IPS-18a (cell line): ENCODE measurements around the gene ACOX2.

Source experiments
- H3K27ac ChIP-seq: one replicate; pipeline ENCODE4 v1.5.1; 2013; ENCODE audit warnings: low read length
- H3K27me3 ChIP-seq: one replicate; pipeline ENCODE4 v1.6.1; 2013; ENCODE audit warnings: mild to moderate bottlenecking, low read length; ENCODE audit not compliant: control insufficient read depth, insufficient read depth
- H3K36me3 ChIP-seq: one replicate; pipeline ENCODE4 v1.6.1; 2013; ENCODE audit warnings: low read depth, low read length; ENCODE audit not compliant: control insufficient read depth
- H3K4me1 ChIP-seq: one replicate; pipeline ENCODE4 v1.6.1; 2013; ENCODE audit warnings: low read depth, low read length; ENCODE audit not compliant: control insufficient read depth
- H3K4me3 ChIP-seq: one replicate; pipeline ENCODE4 v1.5.1; 2013; ENCODE audit warnings: low read length
- H3K9ac ChIP-seq: one replicate; pipeline ENCODE4 v1.6.1; 2013; ENCODE audit warnings: mild to moderate bottlenecking, low read length, moderate library complexity
- H3K9me3 ChIP-seq: one replicate; pipeline ENCODE4 v1.6.1; 2013; ENCODE audit warnings: low read depth, low read length; ENCODE audit not compliant: control insufficient read depth

ACOX2 gene

DNA sequence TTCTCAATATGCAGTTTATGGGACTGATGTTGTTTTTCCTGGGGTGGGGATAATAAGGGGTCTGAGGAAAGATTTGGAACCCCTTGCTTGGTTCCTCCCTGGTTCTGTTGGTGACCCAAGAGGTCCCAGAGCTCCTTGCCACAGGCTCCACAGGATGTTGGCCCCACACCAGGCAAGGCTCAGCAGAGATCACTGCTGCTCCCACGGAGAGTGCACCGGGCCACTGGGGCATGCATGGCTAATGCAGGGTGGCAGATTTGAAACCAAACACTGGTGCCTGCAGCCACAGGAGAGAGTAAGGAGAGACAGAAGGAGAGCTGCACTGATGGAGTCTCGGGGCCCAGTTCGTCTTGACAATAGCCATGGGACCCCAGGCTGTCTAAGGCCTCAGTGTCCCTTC, 37.7 kb upstream of the ACOX2 start:
- Histone ChIP-seq H3K4me1 (peaks cover 8% of the 10 kb centered on the region), H3K4me3 (no peak overlapping the region), H3K9ac (no peak overlapping the region), H3K36me3 (no peaks in the 10 kb centered on the region), H3K9me3 (no peaks in the 10 kb centered on the region), H3K27ac (no peak overlapping the region), H3K27me3 (no peaks in the 10 kb centered on the region)

DNA sequence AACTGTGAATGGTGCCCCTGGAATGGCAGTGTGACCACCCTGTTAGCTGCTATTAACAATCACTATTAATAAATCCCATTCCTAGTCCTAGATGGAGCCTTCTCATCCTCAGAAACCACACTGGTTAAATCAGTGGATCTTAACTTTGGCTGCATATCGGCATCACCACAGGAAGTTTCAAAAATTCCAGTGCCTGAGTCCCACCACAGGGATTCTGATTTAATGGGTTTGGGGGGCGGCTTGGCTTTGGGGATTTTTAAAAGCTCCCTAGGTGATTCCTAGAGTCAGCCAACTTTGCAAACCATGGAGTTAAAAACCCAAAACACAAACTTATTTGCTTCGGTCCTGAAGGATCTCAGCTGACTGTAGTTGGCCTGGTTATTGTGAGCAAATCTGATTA, 37.1 kb upstream of the ACOX2 start:
- Histone ChIP-seq H3K27me3 (no peaks in the 10 kb centered on the region), H3K27ac (no peak overlapping the region), H3K4me1 (peaks cover 8% of the 10 kb centered on the region), H3K36me3 (no peaks in the 10 kb centered on the region), H3K4me3 (no peak overlapping the region), H3K9me3 (no peaks in the 10 kb centered on the region), H3K9ac (no peak overlapping the region)

DNA sequence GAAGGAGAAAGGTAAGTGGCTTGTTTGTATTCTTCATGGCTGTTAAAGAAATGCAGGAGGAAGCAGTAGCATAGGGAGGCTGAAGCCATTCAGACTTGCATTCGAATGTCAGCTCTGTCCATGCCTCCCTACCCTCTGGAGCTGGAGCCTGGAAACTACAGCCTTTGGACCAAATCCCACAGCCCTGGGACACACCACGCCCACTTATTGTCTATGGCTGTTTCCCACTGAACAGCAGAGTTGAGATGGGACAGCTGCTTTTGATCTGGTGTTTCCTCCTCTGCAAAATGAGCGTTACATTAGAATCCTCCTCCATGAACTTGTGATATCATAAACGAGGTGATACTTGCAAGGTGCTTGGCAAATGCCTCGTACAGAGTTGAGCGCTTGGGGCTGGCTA, 36.6 kb upstream of the ACOX2 start:
- no peaks in the 10 kb centered on the region for H3K36me3 ChIP-seq
- H3K27me3 ChIP-seq, result no peaks in the 10 kb centered on the region
- H3K9ac ChIP-seq, result no peak overlapping the region
- H3K4me3 ChIP-seq, result no peak overlapping the region
- H3K27ac ChIP-seq, result no peak overlapping the region
- no peaks in the 10 kb centered on the region for H3K9me3 ChIP-seq
- peaks cover 8% of the 10 kb centered on the region for H3K4me1 ChIP-seq

DNA sequence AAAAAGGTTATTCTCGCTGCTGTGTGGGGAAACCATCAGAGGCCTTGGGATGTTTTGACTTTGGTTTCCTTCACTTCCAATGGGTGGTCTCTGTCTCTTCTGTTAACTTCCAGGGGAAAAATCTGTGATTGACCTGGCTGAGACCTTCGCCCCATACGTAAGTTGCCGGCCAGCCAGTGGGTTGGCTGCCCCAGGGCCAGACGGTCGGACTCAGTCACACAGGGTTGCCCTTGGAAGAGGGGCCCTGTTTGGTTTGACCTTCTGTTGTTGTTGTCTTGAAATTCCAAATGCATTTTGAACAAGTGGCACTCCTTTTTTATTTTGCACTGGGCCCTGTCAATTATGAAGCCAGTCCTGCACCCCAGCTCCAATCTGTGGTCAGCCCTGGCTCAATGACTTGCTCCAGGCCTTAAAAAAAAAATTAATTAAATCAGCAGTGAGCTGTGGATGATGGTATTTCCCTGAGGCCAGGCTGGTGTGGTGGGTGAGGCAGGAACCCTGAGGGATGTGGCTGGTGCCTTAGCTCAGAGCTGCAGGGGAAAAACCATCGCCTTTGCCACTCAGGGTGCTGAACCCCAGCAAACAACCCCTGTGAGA, 35.7 kb upstream of the ACOX2 start:
- H3K4me1 ChIP-seq, result peaks cover 8% of the 10 kb centered on the region
- H3K9me3 ChIP-seq, result no peaks in the 10 kb centered on the region
- no peaks in the 10 kb centered on the region for H3K27me3 ChIP-seq
- H3K9ac ChIP-seq, result no peak overlapping the region
- H3K27ac ChIP-seq, result no peak overlapping the region
- no peaks in the 10 kb centered on the region for H3K36me3 ChIP-seq
- no peak overlapping the region for H3K4me3 ChIP-seq

DNA sequence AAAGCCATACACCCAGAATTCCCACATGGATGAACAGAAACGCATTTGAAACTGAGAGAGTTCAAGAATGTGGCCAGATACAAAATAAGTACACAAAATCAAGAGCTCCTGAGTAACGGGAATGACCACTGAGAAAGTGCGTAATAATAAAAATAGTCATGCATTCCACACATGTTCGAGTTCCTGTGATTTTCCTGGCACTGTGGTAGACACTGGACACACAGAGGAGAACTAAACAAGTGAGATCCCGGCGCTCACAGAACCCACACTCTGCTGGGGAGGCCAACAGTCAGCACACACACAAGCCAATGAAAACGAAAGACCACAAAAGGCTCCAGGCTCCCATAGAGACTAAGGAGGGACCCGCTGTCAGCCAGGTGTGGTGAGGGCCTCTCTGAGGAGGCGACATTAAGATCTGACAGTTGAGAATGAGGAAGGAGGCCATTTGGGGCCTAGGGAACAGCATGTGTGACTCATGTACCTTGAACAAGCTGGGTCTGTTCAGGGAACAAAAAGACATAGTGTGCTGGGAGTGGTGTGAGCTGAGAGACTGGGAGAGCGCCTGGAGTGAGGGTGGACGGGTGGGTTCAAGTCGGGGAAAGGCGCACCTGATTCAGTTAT, 35.1 kb upstream of the ACOX2 start:
- Histone ChIP-seq H3K9ac (no peak overlapping the region), H3K36me3 (no peaks in the 10 kb centered on the region), H3K9me3 (no peaks in the 10 kb centered on the region), H3K4me3 (no peak overlapping the region), H3K4me1 (peaks cover 2% of the 10 kb centered on the region), H3K27me3 (no peaks in the 10 kb centered on the region), H3K27ac (no peak overlapping the region)

DNA sequence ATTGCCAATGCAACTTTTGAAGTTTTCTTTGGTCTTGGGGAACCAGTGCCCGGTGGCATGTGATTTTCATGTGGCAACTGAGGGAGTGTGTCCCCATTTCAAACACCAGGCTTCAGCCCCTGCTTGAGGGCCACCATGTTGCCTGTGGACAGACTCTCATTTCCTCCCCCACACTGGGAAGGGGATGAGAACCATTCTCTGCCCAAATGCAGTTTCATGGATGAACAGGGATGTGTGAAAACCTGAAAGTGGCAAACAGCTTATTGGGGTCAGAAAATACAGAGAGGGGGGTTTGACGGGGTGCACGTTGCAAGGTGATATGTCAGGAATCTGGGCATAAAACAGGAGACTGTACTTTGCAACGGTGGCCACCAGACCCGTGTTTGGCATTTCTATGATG, 33.9 kb upstream of the ACOX2 start:
- H3K9ac ChIP-seq, result no peak overlapping the region
- H3K27ac ChIP-seq, result no peak overlapping the region
- no peaks in the 10 kb centered on the region for H3K27me3 ChIP-seq
- no peaks in the 10 kb centered on the region for H3K36me3 ChIP-seq
- H3K9me3 ChIP-seq, result no peaks in the 10 kb centered on the region
- peaks cover 7% of the 10 kb centered on the region for H3K4me1 ChIP-seq
- no peak overlapping the region for H3K4me3 ChIP-seq

DNA sequence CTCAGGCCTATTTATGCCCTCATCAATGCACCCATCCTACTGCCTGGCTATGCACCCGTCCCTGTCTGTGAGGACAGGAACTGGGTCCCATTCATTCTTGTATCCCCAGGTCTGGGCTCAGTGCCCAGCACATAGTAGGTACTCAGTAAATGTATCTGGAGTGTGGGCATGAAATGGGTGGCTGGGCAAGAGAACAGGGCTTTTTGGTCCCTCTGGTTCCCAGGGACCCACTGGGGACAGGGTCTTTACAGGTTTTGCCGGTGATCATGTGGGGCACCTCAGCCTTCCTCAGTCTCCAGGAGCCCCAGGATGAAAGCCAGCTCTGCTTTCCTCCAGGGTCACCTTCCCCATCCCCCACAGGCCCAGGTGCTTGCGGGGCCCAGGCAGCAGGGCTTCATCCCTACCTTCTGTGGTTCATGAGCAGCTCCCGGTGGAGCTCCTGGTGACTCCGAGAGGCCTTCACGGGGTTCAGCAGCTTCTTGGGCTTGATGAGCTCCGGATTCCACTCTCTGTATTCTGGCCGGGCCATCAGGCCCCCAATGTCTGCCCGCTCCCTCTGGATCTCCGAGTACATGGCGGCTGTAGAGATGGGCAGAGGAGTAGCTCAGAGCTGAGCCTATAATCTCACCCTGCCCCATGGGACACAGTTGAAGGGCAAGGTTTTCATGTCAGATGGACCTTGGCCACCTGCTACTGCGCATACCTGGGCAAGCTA, 32.5 kb upstream of the ACOX2 start:
- H3K4me3 ChIP-seq, result no peak overlapping the region
- no peaks in the 10 kb centered on the region for H3K9me3 ChIP-seq
- no peak overlapping the region for H3K27ac ChIP-seq
- H3K27me3 ChIP-seq, result no peaks in the 10 kb centered on the region
- no peak overlapping the region for H3K9ac ChIP-seq
- H3K36me3 ChIP-seq, result no peaks in the 10 kb centered on the region
- H3K4me1 ChIP-seq, result peaks cover 12% of the 10 kb centered on the region

DNA sequence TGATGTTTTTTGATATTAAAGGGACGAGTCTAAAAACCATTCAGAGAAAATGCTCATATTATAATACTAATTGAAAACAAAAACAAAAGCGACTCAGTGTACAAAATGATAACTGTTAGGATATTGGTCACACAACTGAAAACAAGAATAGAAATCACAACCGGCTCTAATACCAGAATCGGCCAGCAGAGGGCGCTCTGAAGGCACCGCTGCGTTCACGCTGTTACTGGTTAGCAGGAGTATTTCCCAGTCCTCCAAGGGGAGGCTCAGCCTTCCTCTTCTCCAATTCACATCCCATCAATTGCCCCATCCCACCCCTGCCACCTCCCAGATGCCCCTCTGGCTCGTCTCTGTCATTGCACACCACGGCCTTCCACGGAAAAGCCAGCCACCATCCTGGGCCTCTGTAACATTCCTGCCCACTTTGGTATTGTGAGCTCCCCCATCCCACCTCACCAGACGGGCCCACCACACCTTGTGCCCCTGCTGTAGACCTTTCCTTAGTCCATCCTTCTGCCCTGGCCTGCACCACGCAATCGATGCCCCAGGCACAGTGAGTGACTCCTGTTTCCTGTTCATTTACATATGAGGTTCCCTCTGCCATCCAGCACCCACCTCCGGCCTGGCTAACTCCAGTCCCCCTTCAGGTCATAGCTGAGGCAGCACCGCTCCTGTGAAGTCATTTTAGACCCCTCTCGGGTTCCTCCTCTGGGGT, 31.7 kb upstream of the ACOX2 start:
- H3K9me3 ChIP-seq, result no peaks in the 10 kb centered on the region

DNA sequence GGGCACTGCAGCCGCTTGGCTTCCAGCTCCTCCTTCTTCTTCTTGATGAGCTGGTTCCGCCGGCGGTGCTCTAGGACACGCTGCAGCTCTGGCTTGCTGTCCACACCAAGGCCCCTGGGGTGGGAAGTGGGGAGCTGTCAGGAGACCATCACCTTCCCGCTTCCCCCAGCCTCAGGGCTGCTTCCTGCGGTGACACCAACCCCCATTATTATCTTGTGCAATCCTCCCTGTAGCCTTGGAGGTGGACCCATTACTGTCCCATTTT, 30.2 kb upstream of the ACOX2 start:
- Histone ChIP-seq H3K4me3 (no peak overlapping the region), H3K4me1 (peaks cover 12% of the 10 kb centered on the region), H3K27me3 (no peaks in the 10 kb centered on the region), H3K27ac (no peak overlapping the region), H3K36me3 (no peaks in the 10 kb centered on the region), H3K9ac (no peak overlapping the region), H3K9me3 (no peaks in the 10 kb centered on the region)

More for the DNA sequence above, 31.7 kb upstream of the ACOX2 start:
- Histone ChIP-seq H3K9ac (no peak overlapping the region), H3K36me3 (no peaks in the 10 kb centered on the region), H3K27me3 (no peaks in the 10 kb centered on the region), H3K4me1 (peaks cover 12% of the 10 kb centered on the region), H3K4me3 (no peak overlapping the region), H3K27ac (no peak overlapping the region)

DNA sequence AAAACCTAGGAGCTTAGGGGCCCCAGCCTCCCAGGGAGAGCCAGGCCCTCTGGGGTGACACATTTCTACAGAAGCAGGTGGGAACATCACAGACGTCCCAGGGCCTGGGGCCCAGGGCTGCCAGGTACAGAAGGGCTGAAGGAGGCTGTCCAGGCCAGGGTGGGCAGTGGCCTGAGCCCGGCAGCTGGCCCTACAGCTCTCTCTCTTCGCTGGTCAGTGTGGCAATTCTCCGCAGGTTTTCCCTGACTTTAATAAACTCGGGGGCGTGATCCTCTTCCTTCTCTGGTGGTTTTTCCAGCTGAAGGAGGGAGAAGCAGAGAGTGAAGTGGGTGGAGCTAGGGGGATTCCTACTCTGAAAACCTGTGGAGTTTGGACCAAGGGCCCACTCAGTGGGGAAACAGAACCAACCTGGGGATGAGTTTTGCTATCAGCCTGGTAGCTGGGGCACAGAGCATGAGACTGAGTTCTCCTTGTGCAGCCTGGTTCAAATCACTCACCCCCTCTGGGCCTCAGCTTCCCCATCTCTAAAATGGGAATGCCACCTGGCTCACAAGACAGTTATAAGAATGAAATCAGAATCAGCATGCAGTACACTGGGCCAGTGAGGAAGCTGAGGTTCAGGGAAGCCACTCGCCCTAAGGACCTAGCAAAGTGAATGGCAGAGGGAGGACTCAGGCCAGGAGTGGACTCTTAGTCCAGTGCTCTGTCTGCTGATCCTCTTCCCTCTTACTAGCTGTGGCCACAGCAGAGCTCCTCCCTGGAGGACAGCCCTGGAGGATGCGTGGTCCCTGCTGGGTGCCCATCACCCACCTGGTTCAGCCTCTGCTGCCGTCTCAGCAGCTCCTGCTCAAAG, 29.6 kb upstream of the ACOX2 start:
- Histone ChIP-seq H3K27me3 (no peaks in the 10 kb centered on the region), H3K4me3 (no peak overlapping the region), H3K9ac (no peak overlapping the region), H3K27ac (no peak overlapping the region), H3K4me1 (peaks cover 12% of the 10 kb centered on the region), H3K36me3 (no peaks in the 10 kb centered on the region), H3K9me3 (no peaks in the 10 kb centered on the region)
